OCI-LY3 (cell line): ENCODE results near the gene CTXN3.

ENCODE experiments used
- EZH2phosphoT487 ChIP-seq: fragments of 200-600 bp; shearing (Covaris generic); IDR thresholded peaks from 2 replicates; pipeline ENCODE4 v1.6.1; 2018; ENCODE audit warnings: antibody characterized with exemption, mixed run types, low read depth
- TF ChIP-seq, protein P1 (sequence below): fragments of 200-600, 300-600 bp; sonication (generic); IDR thresholded peaks from 2 replicates; pipeline ENCODE4 v1.5.1; 2014; ENCODE audit warnings: antibody characterized with exemption, low read length, low read depth

DNA sequence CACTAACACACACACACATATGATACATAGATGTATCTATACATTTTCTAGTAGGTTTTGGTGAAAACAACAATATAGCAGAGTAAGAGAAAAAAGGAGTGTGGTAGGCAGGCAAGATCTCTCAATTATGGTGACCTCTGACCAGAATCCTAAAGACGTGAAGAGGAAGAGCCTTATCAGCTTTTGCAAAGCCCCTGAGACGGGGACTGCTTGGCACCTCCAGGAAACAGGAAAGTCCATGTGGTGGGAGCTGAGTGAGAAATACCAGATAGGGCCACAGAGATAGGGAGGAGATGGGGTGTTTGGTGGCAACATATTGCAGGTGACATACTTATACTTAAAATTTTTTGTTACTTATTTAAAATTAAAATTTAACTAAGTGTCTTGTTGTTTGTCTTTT is 39.9 kb upstream of the CTXN3 start:
- TF ChIP-seq, protein P1, sequence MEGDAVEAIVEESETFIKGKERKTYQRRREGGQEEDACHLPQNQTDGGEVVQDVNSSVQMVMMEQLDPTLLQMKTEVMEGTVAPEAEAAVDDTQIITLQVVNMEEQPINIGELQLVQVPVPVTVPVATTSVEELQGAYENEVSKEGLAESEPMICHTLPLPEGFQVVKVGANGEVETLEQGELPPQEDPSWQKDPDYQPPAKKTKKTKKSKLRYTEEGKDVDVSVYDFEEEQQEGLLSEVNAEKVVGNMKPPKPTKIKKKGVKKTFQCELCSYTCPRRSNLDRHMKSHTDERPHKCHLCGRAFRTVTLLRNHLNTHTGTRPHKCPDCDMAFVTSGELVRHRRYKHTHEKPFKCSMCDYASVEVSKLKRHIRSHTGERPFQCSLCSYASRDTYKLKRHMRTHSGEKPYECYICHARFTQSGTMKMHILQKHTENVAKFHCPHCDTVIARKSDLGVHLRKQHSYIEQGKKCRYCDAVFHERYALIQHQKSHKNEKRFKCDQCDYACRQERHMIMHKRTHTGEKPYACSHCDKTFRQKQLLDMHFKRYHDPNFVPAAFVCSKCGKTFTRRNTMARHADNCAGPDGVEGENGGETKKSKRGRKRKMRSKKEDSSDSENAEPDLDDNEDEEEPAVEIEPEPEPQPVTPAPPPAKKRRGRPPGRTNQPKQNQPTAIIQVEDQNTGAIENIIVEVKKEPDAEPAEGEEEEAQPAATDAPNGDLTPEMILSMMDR, result no peak
- no peak for TF ChIP-seq EZH2phosphoT487
